IMR-90 (cell line): ENCODE data around the gene SLC26A1.

Experiments
- BHLHE40 ChIP-seq: fragments of 150-350 bp; IDR thresholded peaks from 2 replicates; pipeline ENCODE4 v1.6.1; 2016; ENCODE audit warnings: mild to moderate bottlenecking, low read depth, low read length
- FOS ChIP-seq: fragments of 150-350 bp; IDR thresholded peaks from 2 replicates; pipeline ENCODE4 v1.6.1; 2016; ENCODE audit warnings: low read depth, low read length
- MXI1 ChIP-seq: IDR thresholded peaks from 2 replicates; pipeline ENCODE4 v1.6.1; 2012; ENCODE audit warnings: low read depth, mild to moderate bottlenecking, low read length, moderate library complexity, borderline replicate concordance
- POLR2A ChIP-seq: IDR thresholded peaks from 2 replicates; pipeline ENCODE4 v1.6.1; 2012; ENCODE audit warnings: mild to moderate bottlenecking, low read depth, low read length
- RAD21 ChIP-seq: IDR thresholded peaks from 2 replicates; pipeline ENCODE4 v1.6.1; 2012; ENCODE audit warnings: low read length, improper control_type of control experiment
- RFX5 ChIP-seq: IDR thresholded peaks from 2 replicates; pipeline ENCODE4 v1.8.0; 2012; ENCODE audit warnings: low read depth, mild to moderate bottlenecking, low read length, moderate library complexity
- SMC3 ChIP-seq: fragments of 150-350 bp; IDR thresholded peaks from 2 replicates; pipeline ENCODE4 v1.6.1; 2016; ENCODE audit warnings: low read depth, mild to moderate bottlenecking, antibody characterized with exemption, low read length, moderate library complexity
- TF ChIP-seq, protein P1 (sequence below): conservative IDR thresholded peaks from 2 replicates; pipeline ENCODE4 v1.5.1; 2012; ENCODE audit warnings: mild to moderate bottlenecking, low read depth, low read length, improper control_type of control experiment
- TF ChIP-seq, protein P2 (sequence below): fragments of 150-350 bp; IDR thresholded peaks from 2 replicates; pipeline ENCODE4 v1.6.1; 2017; ENCODE audit warnings: mild to moderate bottlenecking, antibody characterized with exemption, low read length, low read depth

GRCh38 chr4:955931-956381 is 37.2 kb downstream of the SLC26A1 start:
- TF ChIP-seq, protein P1, sequence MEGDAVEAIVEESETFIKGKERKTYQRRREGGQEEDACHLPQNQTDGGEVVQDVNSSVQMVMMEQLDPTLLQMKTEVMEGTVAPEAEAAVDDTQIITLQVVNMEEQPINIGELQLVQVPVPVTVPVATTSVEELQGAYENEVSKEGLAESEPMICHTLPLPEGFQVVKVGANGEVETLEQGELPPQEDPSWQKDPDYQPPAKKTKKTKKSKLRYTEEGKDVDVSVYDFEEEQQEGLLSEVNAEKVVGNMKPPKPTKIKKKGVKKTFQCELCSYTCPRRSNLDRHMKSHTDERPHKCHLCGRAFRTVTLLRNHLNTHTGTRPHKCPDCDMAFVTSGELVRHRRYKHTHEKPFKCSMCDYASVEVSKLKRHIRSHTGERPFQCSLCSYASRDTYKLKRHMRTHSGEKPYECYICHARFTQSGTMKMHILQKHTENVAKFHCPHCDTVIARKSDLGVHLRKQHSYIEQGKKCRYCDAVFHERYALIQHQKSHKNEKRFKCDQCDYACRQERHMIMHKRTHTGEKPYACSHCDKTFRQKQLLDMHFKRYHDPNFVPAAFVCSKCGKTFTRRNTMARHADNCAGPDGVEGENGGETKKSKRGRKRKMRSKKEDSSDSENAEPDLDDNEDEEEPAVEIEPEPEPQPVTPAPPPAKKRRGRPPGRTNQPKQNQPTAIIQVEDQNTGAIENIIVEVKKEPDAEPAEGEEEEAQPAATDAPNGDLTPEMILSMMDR = no peak
- no peak for TF ChIP-seq POLR2A
- TF ChIP-seq, protein P2, sequence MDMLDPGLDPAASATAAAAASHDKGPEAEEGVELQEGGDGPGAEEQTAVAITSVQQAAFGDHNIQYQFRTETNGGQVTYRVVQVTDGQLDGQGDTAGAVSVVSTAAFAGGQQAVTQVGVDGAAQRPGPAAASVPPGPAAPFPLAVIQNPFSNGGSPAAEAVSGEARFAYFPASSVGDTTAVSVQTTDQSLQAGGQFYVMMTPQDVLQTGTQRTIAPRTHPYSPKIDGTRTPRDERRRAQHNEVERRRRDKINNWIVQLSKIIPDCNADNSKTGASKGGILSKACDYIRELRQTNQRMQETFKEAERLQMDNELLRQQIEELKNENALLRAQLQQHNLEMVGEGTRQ = no peak
- TF ChIP-seq FOS = no peak
- TF ChIP-seq MXI1 = no peak
- no peak for TF ChIP-seq SMC3
- no peak for TF ChIP-seq RAD21
- no peak for TF ChIP-seq RFX5
- no peak for TF ChIP-seq BHLHE40
